Endothelial cell of umbilical vein (primary cell): ENCODE data around the gene ATXN7. TPM values are rescaled to one million over a fixed set of nuclear protein-coding genes. Genes with fewer than 3 reads are reported as not detected.

Experiments used
- BruUV-seq: library from RNA; stranded (reverse); fragments of 400-500 nt; replicated peaks from 2 replicates; lab custom pipeline; 2021; lab: Mats Ljungman, UMichigan
- CTCF ChIA-PET: fragments of 300-600, 350-600 bp; sonication (Branson Sonifier 250); formaldehyde crosslinking; loops from one replicate; lab custom pipeline; 2021; ENCODE audit warnings: antibody characterized with exemption, inconsistent platforms; lab: Charles Lee
- POLR2A ChIA-PET: fragments of 300-600, 350-600 bp; sonication (Branson Sonifier 250); formaldehyde crosslinking; loops from one replicate; lab custom pipeline; 2021; ENCODE audit warnings: antibody characterized with exemption, inconsistent platforms; lab: Charles Lee
- DNase-seq: peaks from one replicate; pipeline ENCODE4 v3.0.0-alpha.2; 2011; ENCODE audit warnings: low read depth, low spot score
- FAIRE-seq: peaks from 2 replicates; lab custom pipeline; 2011; peaks lifted over from hg19 to GRCh38; lab: Jason Lieb, UNC
- H2AFZ ChIP-seq: 2 replicates; pipeline ENCODE4 v1.6.0; 2012; ENCODE audit warnings: low read depth, low read length, control low read depth, inconsistent platforms
- H3K27ac ChIP-seq: 2 replicates; pipeline ENCODE4 v1.5.1; 2011; ENCODE audit warnings: low read depth, mild to moderate bottlenecking, control low read depth, low read length, moderate library complexity; ENCODE audit not compliant: insufficient read depth
- H3K27me3 ChIP-seq, 2 experiments: 2 replicates each; pipeline versions ENCODE4 v1.6.0 to v1.6.1; 2011; ENCODE audit warnings: low read length in 2 of 2, mixed read lengths in 1 of 2; ENCODE audit not compliant: control insufficient read depth in 2 of 2, insufficient read depth in 2 of 2
- H3K36me3 ChIP-seq, 2 experiments: 2 replicates in 1 of 2; 3 replicates in 1 of 2; pipeline ENCODE4 v1.5.1; 2011; ENCODE audit warnings: low read length in 2 of 2, mild to moderate bottlenecking in 1 of 2, moderate library complexity in 1 of 2; ENCODE audit not compliant: control insufficient read depth in 2 of 2, insufficient read depth in 2 of 2; ENCODE audit errors: extremely low read depth in 1 of 2
- H3K4me1 ChIP-seq: 3 replicates; pipeline ENCODE4 v1.5.1; 2011; ENCODE audit warnings: mild to moderate bottlenecking, low read length; ENCODE audit not compliant: control insufficient read depth, insufficient read depth; ENCODE audit errors: extremely low read depth
- H3K4me2 ChIP-seq: 2 replicates; pipeline ENCODE4 v1.6.1; 2011; ENCODE audit warnings: low read length, control low read depth, mixed read lengths; ENCODE audit not compliant: insufficient read depth
- H3K4me3 ChIP-seq, 3 experiments: fragments of 200-600 bp in 1 of 3; sonication (generic), shearing (Covaris generic) in 1 of 3; replicated peaks in 1 of 3; 2 replicates each; pipeline ENCODE4 v1.5.1; 2011 to 2016; ENCODE audit warnings: control low read depth in 3 of 3, low read length in 3 of 3, mild to moderate bottlenecking in 2 of 3, inconsistent platforms in 1 of 3, low read depth in 1 of 3, moderate library complexity in 1 of 3; ENCODE audit not compliant: insufficient read depth in 1 of 3
- H3K79me2 ChIP-seq: 2 replicates; pipeline ENCODE4 v1.6.0; 2012; ENCODE audit warnings: low read length, inconsistent platforms; ENCODE audit not compliant: control insufficient read depth, insufficient read depth
- H3K9ac ChIP-seq: replicated peaks from 2 replicates; pipeline ENCODE3; 2011; ENCODE audit warnings: low read length, control low read depth; ENCODE audit not compliant: insufficient read depth; ENCODE audit errors: extremely low read depth
- H3K9me1 ChIP-seq: replicated peaks from 3 replicates; pipeline ENCODE4 v1.6.0; 2011; ENCODE audit warnings: mild to moderate bottlenecking, low read length; ENCODE audit not compliant: control insufficient read depth, insufficient read depth; ENCODE audit errors: extremely low read depth
- H3K9me3 ChIP-seq: replicated peaks from 2 replicates; pipeline ENCODE4 v1.5.1; 2012; ENCODE audit warnings: low read length, inconsistent platforms; ENCODE audit not compliant: control insufficient read depth, insufficient read depth
- H4K20me1 ChIP-seq: replicated peaks from 2 replicates; pipeline ENCODE3; 2011; ENCODE audit warnings: mild to moderate bottlenecking, low read length; ENCODE audit not compliant: control insufficient read depth, insufficient read depth; ENCODE audit errors: extremely low read depth
- EZH2 ChIP-seq: IDR thresholded peaks from 2 replicates; pipeline ENCODE4 v1.6.1; 2012; ENCODE audit warnings: borderline replicate concordance, low read depth, mild to moderate bottlenecking, moderate library complexity, low read length, inconsistent platforms; ENCODE audit not compliant: severe bottlenecking
- FOS ChIP-seq: IDR thresholded peaks from 2 replicates; pipeline ENCODE4 v1.6.1; 2011; ENCODE audit warnings: mild to moderate bottlenecking, low read length, moderate library complexity, borderline replicate concordance; ENCODE audit not compliant: insufficient read depth
- GATA2 ChIP-seq: IDR thresholded peaks from 2 replicates; pipeline ENCODE4 v1.7.0; 2011; ENCODE audit warnings: low read depth, mild to moderate bottlenecking, moderate library complexity, mixed read lengths, low read length; ENCODE audit not compliant: insufficient read length, insufficient read depth
- JUN ChIP-seq: IDR thresholded peaks from 2 replicates; pipeline ENCODE4 v1.6.1; 2011; ENCODE audit warnings: borderline replicate concordance, low read depth; ENCODE audit not compliant: insufficient read length, insufficient read depth
- MYC ChIP-seq: IDR thresholded peaks from one replicate; pipeline ENCODE4 v1.6.1; 2011; ENCODE audit warnings: mild to moderate bottlenecking, low read depth, low read length
- POLR2A ChIP-seq: IDR thresholded peaks from 2 replicates; pipeline ENCODE4 v1.6.1; 2012; ENCODE audit warnings: low read depth, mild to moderate bottlenecking, control low read depth, low read length
- POLR2AphosphoS5 ChIP-seq: IDR thresholded peaks from 2 replicates; pipeline ENCODE4 v1.6.1; 2012; ENCODE audit warnings: low read depth, mild to moderate bottlenecking, control low read depth, low read length, moderate library complexity; ENCODE audit not compliant: insufficient read depth
- dilution Hi-C: fragments of 300-500 bp; cut with MboI; formaldehyde crosslinking; loops from one replicate; pipeline ENCODE4 v1.15.0; 2019; ENCODE audit warnings: low sequenced_read_pairs; ENCODE audit not compliant: extremely low pct_ligation_motif_present
- intact Hi-C: fragments of 100-400 bp; cut with micrococcal nuclease; formaldehyde crosslinking; loops from one replicate; pipeline ENCODE4 v1.10.0; 2022
- polyA plus RNA-seq, 4 experiments: library from polyadenylated mRNA; depleted of rRNA in 3 of 4; stranded (reverse) in 3 of 4; unstranded in 1 of 4; fragments of >200 nt; gene quantifications; 2 replicates each; pipeline versions ENCODE4 v1.2.1 to v1.2.3, GENCODE V29; 2011 to 2012; ENCODE audit warnings: missing spikeins in 1 of 4
- total RNA-seq: library from RNA; stranded (reverse); gene quantifications from 2 replicates; pipeline ENCODE4 v1.2.3, GENCODE V29; 2021
- TF ChIP-seq, protein P1 (sequence below), 2 donors: IDR thresholded peaks; 1 replicate in 1 of 2; 2 replicates in 1 of 2; pipeline ENCODE4 v1.5.1; 2011; ENCODE audit warnings: low read length in 2 of 2, mild to moderate bottlenecking in 2 of 2, moderate library complexity in 2 of 2, control low read depth in 1 of 2, inconsistent platforms in 1 of 2, low read depth in 1 of 2; ENCODE audit not compliant: insufficient read depth in 1 of 2; ENCODE audit errors: extremely low read depth in 1 of 2
- TF ChIP-seq, protein P2 (sequence below): IDR thresholded peaks from 2 replicates; pipeline ENCODE4 v1.6.1; 2011; ENCODE audit not compliant: insufficient read depth, insufficient read length

The ATXN7 gene
- total and polyA plus RNA-seq, 2 donors (not counting 3 experiments of a cell fraction or from before 2014, with no cell fraction given), result 21.2 to 34.7 TPM

GRCh38 chr3:63855333-63855940, 8.2 kb upstream of the ATXN7 start:
- DNase-seq, result no peak
- POLR2A ChIA-PET, result no interaction called here
- dilution Hi-C loops (no loop called here), intact Hi-C loops (no loop called here)
- Histone ChIP-seq H3K9me1 (no peaks in the 10 kb centered on the region), H3K27ac (no peak overlapping the region), H2AFZ (no peak overlapping the region), H4K20me1 (no peaks in the 10 kb centered on the region), H3K4me3 (no peak overlapping the region), H3K4me2 (no peak overlapping the region), H3K9ac (no peak overlapping the region), H3K4me1 (peaks cover 12% of the 10 kb centered on the region), H3K9me3 (no peaks in the 10 kb centered on the region), H3K27me3 (no peaks in the 10 kb centered on the region), H3K36me3 (no peaks in the 10 kb centered on the region), H3K79me2 (peaks cover 51% of the 10 kb centered on the region)
- peak; percentile 42 for FAIRE-seq
- CTCF ChIA-PET, result interaction anchor here (0.6 kb wide), 1 partner anchor 21 kb away, joined by 3 read pairs; no protein-coding TSS in a partner anchor
- TF ChIP-seq GATA2, result no peak
- TF ChIP-seq, protein P1, sequence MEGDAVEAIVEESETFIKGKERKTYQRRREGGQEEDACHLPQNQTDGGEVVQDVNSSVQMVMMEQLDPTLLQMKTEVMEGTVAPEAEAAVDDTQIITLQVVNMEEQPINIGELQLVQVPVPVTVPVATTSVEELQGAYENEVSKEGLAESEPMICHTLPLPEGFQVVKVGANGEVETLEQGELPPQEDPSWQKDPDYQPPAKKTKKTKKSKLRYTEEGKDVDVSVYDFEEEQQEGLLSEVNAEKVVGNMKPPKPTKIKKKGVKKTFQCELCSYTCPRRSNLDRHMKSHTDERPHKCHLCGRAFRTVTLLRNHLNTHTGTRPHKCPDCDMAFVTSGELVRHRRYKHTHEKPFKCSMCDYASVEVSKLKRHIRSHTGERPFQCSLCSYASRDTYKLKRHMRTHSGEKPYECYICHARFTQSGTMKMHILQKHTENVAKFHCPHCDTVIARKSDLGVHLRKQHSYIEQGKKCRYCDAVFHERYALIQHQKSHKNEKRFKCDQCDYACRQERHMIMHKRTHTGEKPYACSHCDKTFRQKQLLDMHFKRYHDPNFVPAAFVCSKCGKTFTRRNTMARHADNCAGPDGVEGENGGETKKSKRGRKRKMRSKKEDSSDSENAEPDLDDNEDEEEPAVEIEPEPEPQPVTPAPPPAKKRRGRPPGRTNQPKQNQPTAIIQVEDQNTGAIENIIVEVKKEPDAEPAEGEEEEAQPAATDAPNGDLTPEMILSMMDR (IDR thresholded peaks at IDR 0.05; ENCODE audit: extremely low read depth in 1 of 2, insufficient read depth in 1 of 2, low read depth in 1 of 2, low read length in 2 of 2), result no peak
- TF ChIP-seq MYC, result no peak
- no peak for TF ChIP-seq POLR2AphosphoS5
- no peak for TF ChIP-seq POLR2A
- TF ChIP-seq, protein P2, sequence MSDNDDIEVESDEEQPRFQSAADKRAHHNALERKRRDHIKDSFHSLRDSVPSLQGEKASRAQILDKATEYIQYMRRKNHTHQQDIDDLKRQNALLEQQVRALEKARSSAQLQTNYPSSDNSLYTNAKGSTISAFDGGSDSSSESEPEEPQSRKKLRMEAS, result no peak
- TF ChIP-seq FOS, result no peak
- no peak for TF ChIP-seq JUN
- TF ChIP-seq EZH2, result no peak
- BruUV-seq, result no TSS peak
